ENCODE data around the gene KRTAP12-3.
"Not testable (repeated sequence)": the region's sequence is repeated elsewhere in the genome, so short reads cannot be mapped to it uniquely, and the experiment has no call there.

KRTAP12-3 gene

GRCh38 chr21:44657635-44658540, at the start of gene KRTAP12-3:
Gene KRTAP12-3, plus strand, starts transcription at chr21:44657932. Its CDS starts 48 bp downstream, at chr21:44657980.
- DNase-seq: no peak

DNA sequence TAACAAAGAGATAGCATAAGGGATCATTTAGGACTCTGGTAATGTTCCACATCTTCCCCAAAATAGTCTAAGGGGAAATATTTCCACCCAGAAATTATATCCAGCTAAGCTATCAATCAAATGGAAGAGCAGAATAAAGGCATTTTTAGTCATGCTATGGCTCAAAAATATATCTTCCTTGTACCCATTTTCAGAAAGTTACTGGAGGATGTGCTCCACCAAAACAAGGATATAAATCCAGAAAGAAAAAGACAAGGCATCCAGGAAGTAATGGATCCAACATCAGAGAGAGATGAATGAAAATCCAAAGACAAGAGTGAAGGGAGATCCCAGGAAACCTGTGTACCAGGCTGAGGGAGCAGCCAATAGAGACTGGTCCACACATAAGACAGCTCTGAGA, 48.5 kb upstream of the KRTAP12-3 start:
- no peak for DNase-seq

GRCh38 chr21:44610157-44610843, 47.4 kb upstream of the KRTAP12-3 start:
- DNase-seq: not testable (repeated sequence)

- no peak for DNase-seq
These were observed 46.2 kb upstream of the KRTAP12-3 start for GRCh38 chr21:44611551-44611950.

- DNase-seq: no peak
These were observed 45.7 kb upstream of the KRTAP12-3 start, which contains the start of gene KRTAP10-8 for GRCh38 chr21:44612029-44612486. Gene KRTAP10-8, plus strand, starts transcription at chr21:44612079. Its CDS starts 22 bp downstream, at chr21:44612101.

DNA sequence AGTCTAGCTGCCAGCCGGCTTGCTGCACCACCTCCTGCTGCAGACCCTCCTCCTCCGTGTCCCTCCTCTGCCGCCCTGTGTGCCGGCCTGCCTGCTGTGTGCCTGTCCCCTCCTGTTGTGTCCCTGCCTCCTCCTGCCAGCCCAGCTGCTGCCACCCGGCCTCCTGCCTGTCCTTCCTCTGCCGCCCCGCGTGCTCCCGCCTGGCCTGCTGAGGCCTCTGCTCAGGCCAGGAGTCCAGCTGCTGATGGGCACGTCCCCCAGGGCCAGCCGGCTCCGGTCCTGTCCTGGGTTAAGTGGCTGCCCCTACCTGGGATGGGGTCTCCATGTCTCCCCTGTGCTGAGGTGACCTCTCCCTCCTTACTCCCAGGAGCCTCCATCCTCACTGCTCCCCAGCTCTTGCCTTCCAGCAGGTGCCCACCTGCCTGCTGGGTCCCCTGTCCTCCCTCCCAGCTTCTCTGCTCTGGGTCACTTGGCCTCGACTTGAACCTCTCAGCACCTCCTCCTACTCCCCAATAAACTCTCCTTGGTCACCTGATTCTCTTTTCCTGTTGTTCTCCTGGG, 45.0 kb upstream of the KRTAP12-3 start:
- no peak for DNase-seq

DNA sequence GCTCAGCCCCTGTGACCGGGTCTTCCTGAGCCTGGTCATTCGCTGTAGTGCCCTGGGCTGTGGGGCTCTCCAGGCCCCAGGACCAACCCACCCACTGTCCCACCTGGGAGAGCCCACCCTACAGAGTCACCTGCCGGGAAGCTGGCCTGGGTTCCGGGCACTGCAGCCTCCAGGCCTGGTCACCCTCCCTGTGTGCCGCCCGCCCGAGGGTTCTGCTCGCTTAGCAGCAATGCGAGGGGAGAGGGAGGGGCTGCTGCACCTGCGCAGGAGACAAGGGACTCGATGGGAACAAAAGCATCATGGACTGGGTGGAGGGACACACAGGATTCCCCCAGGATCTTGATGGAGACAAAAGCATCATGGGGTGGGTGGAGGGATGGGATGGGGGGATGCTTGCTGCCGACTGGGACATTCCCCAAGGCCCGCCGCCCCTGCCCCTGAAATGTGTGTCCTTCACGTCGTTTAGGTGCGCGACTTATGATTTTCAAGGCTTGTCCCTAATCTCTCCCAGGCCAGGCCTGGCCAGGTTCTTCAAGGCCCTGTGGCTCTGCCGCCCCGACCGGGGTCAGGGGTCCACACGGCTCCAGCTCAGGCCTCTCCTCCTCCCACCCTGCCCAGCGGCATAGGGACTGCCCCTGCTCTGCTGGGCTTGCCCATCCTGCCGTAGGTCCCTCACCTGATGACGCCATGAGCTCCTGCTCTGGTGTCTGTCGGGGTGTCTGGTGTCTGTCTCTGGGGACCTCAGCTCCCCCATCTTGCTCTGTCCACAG, 44.2 kb upstream of the KRTAP12-3 start:
- no peak for DNase-seq

GRCh38 chr21:44614161-44614631, 43.5 kb upstream of the KRTAP12-3 start:
- DNase-seq: no peak

DNA sequence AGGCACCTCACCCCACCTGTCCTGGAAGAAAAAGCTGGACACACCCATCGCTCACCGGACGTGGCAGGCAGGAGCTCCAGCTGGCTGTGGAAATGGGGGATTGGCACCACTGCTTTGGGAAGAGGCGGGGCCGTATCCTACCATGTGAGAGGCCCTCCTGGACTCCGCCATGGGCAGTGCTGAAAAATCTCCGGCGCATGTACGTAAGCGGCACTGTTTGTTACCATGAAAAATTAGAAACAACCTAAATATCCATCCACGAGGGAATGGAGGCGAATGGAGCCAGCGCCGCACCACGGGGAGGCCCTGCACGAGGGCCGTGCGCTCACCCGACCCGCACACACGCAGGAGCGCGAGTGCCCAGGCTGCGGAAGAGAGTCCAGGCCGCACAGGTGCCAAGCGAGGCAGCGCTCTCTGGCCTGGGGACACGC, 42.8 kb upstream of the KRTAP12-3 start:
- DNase-seq: no peak

- no peak for DNase-seq
These were observed 42.3 kb upstream of the KRTAP12-3 start for GRCh38 chr21:44615466-44615865.

DNA sequence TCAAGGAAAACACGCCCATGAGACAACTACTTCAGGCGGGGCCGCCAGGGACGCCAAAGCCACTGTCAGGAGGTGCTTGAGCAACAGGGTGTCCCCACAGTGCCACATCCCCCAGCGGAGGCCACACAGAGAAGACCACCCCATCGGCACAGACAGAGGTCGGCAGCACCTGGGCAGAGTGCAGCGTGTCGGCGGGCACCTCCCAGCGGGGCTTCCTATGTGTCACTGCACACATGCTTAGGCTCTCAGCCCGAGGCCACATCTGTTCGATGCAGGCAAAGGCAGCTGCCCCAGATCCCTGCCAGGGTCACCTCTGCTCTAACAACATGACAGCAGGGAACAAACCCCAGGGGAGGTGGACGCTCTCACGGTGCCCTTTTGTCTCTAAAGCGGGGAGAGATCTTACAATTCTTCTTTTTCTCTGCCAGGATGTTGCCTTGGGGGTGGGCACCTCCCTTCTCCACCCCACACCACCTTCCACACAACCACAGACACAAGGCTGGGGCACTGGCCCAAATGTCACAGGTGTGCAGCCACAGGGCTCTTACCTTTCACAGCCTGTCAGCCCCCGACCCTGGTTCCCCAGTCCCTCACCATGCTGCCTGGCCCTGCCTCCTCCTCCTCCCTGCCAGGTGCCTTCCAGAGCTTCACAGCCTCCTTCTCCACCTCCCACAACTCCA, 41.7 kb upstream of the KRTAP12-3 start:
- DNase-seq: no peak

GRCh38 chr21:44616591-44616926, 41.2 kb upstream of the KRTAP12-3 start:
- DNase-seq: no peak

- no peak for DNase-seq
These were observed 40.6 kb upstream of the KRTAP12-3 start for GRCh38 chr21:44617071-44617501.

GRCh38 chr21:44618504-44618903, 39.2 kb upstream of the KRTAP12-3 start:
- no peak for DNase-seq

DNA sequence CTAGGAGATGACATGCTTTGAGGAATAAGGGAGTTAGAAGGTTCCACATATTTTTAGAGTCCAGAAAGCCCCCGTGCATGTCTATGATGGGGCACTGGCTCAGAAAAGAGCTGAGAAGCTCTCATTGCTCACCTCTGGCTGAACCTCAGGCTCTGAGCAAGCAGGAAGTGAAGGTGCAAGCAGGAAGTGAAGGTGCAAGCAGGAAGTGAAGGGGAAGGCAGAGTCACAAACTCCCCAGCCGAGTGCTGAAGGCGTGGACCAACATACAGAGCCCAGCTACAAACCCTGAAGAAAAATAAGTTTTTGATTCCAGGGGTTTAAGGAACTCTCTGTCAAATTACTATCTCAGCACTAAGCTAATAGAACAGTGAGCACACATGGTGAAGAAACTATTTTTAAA, 38.8 kb upstream of the KRTAP12-3 start:
- no peak for DNase-seq

DNA sequence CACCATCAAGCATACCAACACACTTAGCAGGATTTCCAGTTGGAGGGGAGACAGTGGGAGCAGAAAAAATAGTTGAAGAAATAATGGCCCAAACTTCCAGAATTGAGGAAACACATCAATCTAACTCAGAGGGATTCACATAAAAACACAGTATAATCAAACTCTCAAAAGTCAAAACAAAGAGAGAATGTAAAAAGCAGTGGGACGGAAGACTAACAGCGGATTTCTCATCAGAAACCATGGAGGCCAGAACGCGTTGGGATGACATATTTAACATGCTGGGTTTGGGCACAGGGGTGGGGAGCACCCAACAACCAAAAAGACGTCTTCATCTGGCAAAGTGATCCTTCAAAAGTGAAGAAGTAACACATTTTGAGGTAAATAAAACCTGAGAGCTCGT, 37.8 kb upstream of the KRTAP12-3 start:
- DNase-seq: no peak

GRCh38 chr21:44623575-44623974, 34.2 kb upstream of the KRTAP12-3 start:
- no peak for DNase-seq

DNA sequence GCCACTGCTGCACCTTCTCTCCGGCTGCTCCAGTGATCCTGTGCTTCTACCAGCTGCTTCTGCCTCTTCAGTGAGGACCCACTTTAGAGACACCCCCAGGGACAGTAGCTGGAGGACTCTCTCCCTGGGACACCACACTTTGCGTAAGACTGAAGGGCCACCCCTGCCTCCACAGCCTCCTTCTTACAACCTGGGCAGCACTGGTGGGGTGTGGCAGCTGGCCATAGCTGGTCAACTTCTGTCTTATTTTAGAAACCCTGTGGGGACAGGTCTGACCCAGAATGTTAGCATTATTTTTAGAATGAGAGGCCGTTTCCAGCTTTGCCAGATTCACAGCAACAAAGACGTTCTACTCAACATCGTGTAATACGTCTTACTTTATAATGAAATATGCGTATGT, 32.0 kb upstream of the KRTAP12-3 start:
- no peak for DNase-seq

- no peak for DNase-seq
These were observed 31.5 kb upstream of the KRTAP12-3 start for GRCh38 chr21:44626262-44626661.

DNA sequence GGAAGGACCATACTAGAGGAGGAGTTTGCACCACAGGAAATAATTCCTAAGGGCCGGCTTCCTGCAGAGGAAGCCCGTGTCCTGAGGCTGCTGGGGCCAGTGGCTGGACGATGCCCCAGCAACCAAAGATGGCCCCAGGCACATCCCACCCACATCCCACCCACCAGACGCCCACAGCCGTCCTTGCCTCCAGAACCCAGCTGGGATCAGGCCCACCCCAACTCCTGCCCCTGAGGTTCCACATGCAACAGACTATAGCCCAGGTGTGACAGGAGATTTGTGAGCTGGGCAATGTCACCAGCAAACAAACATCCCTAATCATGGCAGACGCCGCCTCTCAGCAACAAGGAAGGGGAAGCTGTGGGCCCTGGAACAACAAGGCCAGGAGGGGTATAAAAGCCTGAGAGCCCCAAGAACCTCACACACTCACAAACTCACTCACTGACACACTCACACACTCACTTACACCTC, 31.0 kb upstream of the KRTAP12-3 start, which contains the start of gene KRTAP10-9:
Gene KRTAP10-9 (plus strand): TSS at position 421 of the 471 bp plus-strand sequence. CDS start 79 bp downstream, outside the sequence.
- no peak for DNase-seq

GRCh38 chr21:44627181-44627822, 30.4 kb upstream of the KRTAP12-3 start:
- DNase-seq: not testable (repeated sequence)

Data from KG1 (cell line).